Activated CD4-positive, alpha-beta T cell treated with anti-CD3 and anti-CD28 coated beads for 1 hour (primary cell): ENCODE results near the gene SLC1A5.
"Not testable (repeated sequence)": the region's sequence is repeated elsewhere in the genome, so short reads cannot be mapped to it uniquely, and the experiment has no call there.

Experiments
- DNase-seq: peaks from one replicate; pipeline ENCODE4 v3.0.0-alpha.2; 2020

SLC1A5 gene

GRCh38 chr19:46788262-46788967, at the start of gene SLC1A5:
SLC1A5 (minus strand) TSS chr19:46788594; CDS start chr19:46787965, 629 bp downstream.
- DNase-seq: peak; percentile 97

GRCh38 chr19:46838160-46838559, 49.8 kb upstream of the SLC1A5 start:
- DNase-seq: no peak

DNA sequence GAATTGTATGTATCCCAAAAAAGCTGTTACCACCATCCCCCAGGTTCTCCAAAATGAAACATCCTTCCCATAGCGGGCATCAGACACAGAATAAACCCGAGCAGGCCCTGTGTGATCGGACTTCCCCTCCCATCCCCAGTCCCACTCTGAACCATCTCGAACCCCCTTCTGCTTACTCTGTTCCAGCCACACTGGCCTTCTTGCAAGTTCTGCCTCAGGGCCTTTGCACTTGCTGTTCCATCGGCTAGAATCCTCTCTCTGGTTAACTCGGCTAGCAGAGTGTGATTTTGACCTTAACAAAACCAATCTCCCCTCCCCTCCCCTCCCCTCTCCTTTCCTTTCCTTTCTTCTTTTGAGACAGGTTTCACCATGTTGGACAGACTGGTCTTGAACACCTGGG, 46.6 kb upstream of the SLC1A5 start:
- no peak for DNase-seq

- DNase-seq: no peak
Observed at GRCh38 chr19:46834121-46834520, 45.7 kb upstream of the SLC1A5 start.

DNA sequence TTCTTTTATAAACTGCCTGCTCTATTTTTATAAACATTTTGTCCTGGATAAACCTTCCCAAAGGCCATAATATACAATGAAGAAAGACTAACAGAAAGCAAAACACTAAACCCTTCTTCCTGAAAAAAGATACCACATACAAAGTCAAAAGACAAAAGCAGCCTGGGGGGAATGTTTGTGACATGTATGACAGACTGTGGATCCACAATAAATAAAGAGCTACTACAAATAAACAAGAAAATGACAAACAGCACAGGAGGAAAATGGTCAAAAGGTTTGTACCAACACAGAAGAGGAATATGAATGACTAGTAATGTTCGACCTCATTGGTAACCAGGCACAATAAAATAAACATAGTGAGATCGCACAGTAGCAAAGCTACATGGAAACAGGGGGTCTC, 42.5 kb upstream of the SLC1A5 start:
- DNase-seq: no peak

- peak; percentile 21 for DNase-seq
Observed at GRCh38 chr19:46828484-46828883, 40.1 kb upstream of the SLC1A5 start.

GRCh38 chr19:46825731-46826055, 37.3 kb upstream of the SLC1A5 start:
- no peak for DNase-seq

- no peak for DNase-seq
Observed at GRCh38 chr19:46824890-46825730, 36.7 kb upstream of the SLC1A5 start.

DNA sequence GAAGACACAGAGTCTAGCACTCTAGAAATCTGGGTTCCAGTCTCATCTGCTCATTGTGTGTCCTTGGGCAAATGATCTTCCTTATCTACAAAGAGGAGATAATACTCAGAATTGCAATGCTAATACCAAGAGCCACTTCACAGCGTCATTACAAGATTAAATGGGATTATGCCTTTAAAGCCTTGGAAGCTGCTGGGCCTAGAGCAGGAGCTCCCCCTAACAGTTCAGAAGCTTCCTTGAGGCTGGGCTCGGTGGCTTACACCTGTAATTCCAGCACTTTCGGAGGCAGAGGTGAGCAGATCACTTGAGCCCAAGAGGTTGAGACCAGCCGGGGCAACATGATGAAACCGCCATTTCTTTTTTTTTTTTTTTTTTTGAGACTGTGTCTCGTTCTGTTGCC, 34.7 kb upstream of the SLC1A5 start:
- DNase-seq: no peak

GRCh38 chr19:46822410-46822787, 34.0 kb upstream of the SLC1A5 start:
- DNase-seq: not testable (repeated sequence)

DNA sequence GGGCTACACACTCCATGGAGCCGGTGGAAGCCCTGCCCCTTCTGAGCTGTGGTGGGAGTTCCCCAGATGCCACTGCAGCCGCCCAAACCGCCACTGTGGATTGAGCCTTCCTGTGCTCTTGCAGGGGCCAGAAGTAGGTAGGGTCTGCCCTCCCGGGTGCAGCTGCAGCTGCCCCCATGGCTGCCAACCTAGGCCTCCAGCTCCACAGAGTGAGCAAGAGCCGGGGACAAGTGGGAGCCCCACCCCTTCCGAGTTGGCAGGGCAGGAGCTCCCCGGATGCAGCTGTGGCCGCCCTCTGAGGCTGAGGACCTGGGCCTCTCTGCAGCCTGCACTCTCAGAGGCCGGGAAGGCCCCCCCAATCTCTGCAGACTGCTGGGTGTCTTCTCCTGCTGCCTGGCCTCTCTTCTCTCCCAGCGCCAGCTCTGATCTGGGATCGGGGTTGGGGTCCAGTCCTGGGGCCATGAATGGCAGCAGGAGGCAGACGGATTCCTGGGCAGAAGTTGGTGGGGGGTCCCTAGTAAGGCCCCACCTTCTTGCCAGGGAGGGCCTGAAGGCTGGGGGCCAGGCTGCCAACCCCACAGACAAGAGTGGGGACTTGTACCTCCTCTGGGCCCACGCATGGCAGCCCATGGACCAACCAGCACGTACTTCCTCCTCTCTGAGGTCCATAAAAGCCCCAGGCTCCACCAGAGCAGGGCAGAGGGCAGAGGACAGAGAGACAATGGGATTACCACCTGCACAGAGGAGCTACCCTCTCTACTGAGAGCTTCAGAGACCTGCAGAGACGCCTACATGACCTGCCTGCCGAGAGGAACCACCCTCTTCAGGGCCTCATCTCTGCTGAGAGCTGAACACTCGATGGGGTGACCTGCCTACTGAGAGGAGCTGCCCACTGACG, 33.4 kb upstream of the SLC1A5 start:
- peak; percentile 38 for DNase-seq

- DNase-seq: no peak
Observed at GRCh38 chr19:46818812-46819211, 30.4 kb upstream of the SLC1A5 start.

- DNase-seq: no peak
Observed at GRCh38 chr19:46815833-46816627, 27.6 kb upstream of the SLC1A5 start.

DNA sequence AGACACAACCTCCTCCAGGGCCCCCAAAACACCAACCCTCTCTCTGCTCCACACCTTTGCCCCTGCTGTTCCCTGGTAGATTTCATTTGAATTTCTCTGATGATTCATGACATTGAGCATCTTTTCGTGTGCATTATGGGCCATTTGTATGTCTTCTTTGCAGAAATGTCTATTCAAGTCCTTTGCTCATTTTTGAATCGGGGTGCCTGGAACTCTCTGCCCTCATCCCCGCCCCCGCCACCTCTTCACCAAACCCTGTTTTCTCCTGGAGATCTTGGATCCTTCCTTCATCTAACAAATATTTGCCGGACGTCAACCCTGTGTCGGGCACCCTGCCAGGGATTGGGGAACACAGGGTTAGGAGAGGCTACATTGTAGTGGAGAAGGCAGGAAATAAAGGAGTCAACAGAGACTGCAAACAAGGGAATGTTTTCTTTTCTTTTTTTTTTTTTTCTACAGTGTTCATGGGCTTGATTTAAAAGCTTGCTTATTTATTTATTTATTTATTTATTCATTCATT, 25.5 kb upstream of the SLC1A5 start:
- DNase-seq: no peak

DNA sequence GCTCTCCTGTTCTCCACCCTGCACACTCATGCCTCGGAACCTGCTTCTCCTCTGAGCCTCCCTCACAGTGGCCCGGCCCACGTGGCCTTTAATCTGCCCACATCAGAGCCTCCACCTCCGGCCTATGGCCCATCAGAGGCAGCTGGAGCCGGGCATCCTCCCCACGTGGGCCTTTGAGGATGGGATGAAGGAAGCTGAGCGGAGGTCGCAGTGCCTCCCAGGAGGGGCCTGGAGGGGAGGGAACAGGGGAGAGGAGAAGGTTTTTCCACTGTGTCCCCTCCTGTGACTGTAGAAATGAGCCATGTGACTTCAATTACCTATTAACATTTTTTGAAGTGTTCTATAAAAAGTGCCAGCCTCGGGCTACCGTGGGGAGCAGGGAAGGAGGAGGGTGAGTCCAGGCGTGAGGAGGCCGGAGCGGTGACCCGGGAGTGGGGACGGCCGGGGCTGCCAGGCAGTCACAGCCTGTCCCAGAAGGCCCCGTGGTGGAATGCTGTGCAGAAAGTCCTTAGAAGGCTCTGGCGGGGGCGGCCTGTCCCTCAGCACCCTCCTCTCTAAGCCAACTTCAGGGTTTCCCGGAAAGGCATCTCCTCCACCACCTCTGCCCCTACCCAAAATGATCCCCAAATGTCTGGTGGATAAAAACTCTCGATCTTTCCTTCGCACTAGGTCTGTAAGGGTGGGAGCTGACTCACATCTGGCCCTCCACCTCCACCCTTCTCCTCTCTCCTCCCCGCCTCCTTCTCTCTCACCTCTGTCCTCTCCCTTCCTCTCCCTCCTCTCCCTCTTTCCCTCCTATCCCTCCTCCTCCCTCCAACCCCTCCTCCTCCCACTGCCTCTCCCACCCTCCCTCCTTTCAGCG, 24.8 kb upstream of the SLC1A5 start:
- DNase-seq: no peak

- no peak for DNase-seq
Observed at GRCh38 chr19:46809534-46810272, 21.3 kb upstream of the SLC1A5 start.

DNA sequence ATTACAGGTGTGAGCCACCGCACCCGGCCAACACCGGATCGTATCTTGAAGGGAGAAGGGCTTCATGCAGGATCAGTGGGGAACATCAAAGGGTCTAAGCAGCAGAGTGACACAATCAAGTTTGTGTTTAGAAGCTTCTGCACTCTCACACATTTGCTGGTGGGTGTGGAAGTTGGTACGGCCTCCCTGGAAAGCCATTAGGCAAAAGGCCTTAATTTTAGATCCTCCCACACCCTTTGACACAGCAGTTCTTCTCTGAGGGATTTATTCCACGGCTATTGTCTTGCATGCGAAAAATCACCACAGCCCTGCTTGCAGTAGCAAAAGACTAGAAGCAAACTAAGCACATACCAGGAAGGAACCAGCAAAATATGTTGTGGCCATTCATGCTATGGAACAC, 18.3 kb upstream of the SLC1A5 start:
- DNase-seq: no peak

DNA sequence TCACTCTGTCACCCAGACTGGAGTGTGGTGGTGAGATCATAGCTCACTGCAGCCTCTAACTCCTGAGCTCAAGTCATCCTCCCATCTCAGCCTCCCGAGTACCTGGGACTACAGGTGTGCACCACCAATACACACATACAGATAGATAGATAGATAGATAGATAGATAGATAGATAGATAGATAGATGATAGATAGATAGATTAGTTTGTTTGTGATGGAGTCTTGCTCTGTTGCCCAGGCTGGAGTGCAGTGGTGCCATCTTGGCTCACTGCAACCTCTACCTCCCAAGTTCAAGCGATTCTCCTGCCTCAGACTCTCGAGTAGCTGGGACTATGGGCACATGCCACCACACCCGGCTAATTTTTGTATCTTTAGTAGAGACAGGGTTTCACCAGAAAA, 16.0 kb upstream of the SLC1A5 start:
- DNase-seq: not testable (repeated sequence)

DNA sequence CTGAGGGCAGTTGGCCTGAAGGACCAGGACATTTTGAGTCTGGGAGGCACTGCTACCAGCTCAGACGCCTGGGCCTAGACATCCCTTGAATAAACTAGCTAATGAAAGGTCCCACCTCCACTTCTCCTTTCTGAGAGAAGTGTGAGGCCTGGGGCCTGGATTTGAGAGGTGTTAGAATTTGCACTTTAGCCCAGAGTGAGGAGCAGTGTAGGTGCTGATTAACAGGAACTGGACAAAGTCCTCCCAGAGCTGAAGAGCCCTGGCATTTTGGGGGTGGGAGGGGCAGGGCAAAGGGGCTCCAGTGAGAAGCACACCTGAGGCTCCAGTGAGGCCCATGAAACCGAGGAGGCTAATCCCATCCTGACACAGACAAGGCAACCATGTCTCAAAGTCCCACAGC, 15.2 kb upstream of the SLC1A5 start:
- DNase-seq: no peak

GRCh38 chr19:46802152-46802551, 13.8 kb upstream of the SLC1A5 start:
- no peak for DNase-seq

DNA sequence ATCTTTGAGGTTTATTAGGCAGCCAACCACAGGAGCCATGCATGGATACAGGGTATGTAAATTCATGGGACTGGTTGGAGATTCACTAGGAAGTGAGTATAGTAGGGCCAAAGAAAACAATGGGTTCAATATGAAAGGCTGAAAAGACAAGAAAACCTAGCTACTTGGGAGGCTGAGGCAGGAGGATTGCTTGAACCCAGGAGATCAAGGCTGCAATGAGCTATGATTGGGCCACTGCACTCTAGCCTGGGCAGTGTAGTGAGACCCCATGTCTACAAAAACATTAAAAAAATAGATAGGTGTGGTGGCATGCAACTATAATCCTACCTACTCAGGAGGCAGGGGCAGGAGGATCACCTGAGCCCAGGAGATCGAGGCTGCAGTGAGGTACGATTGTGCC, 10.3 kb upstream of the SLC1A5 start:
- DNase-seq: no peak
